Panc1 (cell line): Measurements from ENCODE around the gene INTS13. TPM values are rescaled to one million over a fixed set of nuclear protein-coding genes. Genes with fewer than 3 reads are reported as not detected.

ENCODE experiments used
- ATAC-seq: fragments of 200-7000 bp; cut with Tn5 transposase; 2 replicates; pipeline ENCODE4 v1.9.1; 2020; ENCODE audit warnings: mild to moderate bottlenecking, moderate library complexity
- BruUV-seq: library from RNA; stranded (reverse); fragments of 400-500 nt; replicated peaks from 2 replicates; lab custom pipeline; 2021; lab: Mats Ljungman, UMichigan
- CTCF ChIA-PET: fragments of 300-600 bp; sonication (Branson Sonifier 250); formaldehyde crosslinking; loops from one replicate; lab custom pipeline; 2022; ENCODE audit warnings: antibody characterized with exemption; lab: Charles Lee
- POLR2A ChIA-PET: fragments of 300-600 bp; sonication (Branson Sonifier 250); formaldehyde crosslinking; loops from one replicate; lab custom pipeline; 2022; ENCODE audit warnings: antibody characterized with exemption; lab: Charles Lee
- DNase-seq: peaks from one replicate; pipeline ENCODE4 v3.0.0-alpha.2; 2010; ENCODE audit warnings: low read depth, low spot score
- H3K27ac ChIP-seq: 2 replicates; pipeline ENCODE4 v1.5.1; 2011; ENCODE audit warnings: mild to moderate bottlenecking, low read length, inconsistent platforms
- H3K27me3 ChIP-seq: fragments of 200-500 bp; sonication (Bioruptor generic); 2 replicates; pipeline ENCODE4 v1.6.0; 2014; ENCODE audit warnings: low read length, inconsistent platforms; ENCODE audit not compliant: control insufficient read depth, insufficient read depth
- H3K36me3 ChIP-seq: fragments of 200-500 bp; sonication (Bioruptor generic); 2 replicates; pipeline ENCODE4 v1.5.1; 2014; ENCODE audit warnings: inconsistent platforms, mild to moderate bottlenecking, low read length, moderate library complexity; ENCODE audit not compliant: control insufficient read depth, insufficient read depth
- H3K4me1 ChIP-seq: 2 replicates; pipeline ENCODE4 v1.5.1; 2011; ENCODE audit warnings: inconsistent platforms, mild to moderate bottlenecking, low read length, moderate library complexity; ENCODE audit not compliant: control insufficient read depth, insufficient read depth
- H3K4me3 ChIP-seq, 2 experiments: 2 replicates each; pipeline ENCODE4 v1.5.1; 2011 to 2012; ENCODE audit warnings: low read depth in 2 of 2, low read length in 2 of 2, mild to moderate bottlenecking in 2 of 2, inconsistent platforms in 1 of 2, moderate library complexity in 1 of 2
- H3K9me3 ChIP-seq: fragments of 200-500 bp; sonication (Bioruptor generic); 2 replicates; pipeline ENCODE4 v1.5.1; 2014; ENCODE audit warnings: low read depth, mild to moderate bottlenecking, inconsistent platforms, low read length, moderate library complexity; ENCODE audit not compliant: control insufficient read depth, insufficient read depth
- POLR2AphosphoS5 ChIP-seq: IDR thresholded peaks from 2 replicates; pipeline ENCODE4 v1.6.1; 2012; ENCODE audit warnings: mild to moderate bottlenecking, low read depth, low read length, moderate library complexity
- REST ChIP-seq, 2 experiments: IDR thresholded peaks; 2 replicates each; pipeline ENCODE4 v1.6.1; 2011 to 2012; ENCODE audit warnings: low read depth in 2 of 2, control low read depth in 1 of 2, low read length in 1 of 2, mild to moderate bottlenecking in 1 of 2, moderate library complexity in 1 of 2; ENCODE audit not compliant: insufficient read depth in 1 of 2
- SIN3A ChIP-seq: IDR thresholded peaks from 2 replicates; pipeline ENCODE4 v1.6.1; 2012; ENCODE audit warnings: low read depth, mild to moderate bottlenecking, low read length, moderate library complexity, borderline replicate concordance; ENCODE audit not compliant: insufficient read depth
- TCF7L2 ChIP-seq: IDR thresholded peaks from 2 replicates; pipeline ENCODE4 v1.6.1; 2011; ENCODE audit warnings: mild to moderate bottlenecking, low read depth, low read length, inconsistent platforms
- in situ Hi-C: cut with HindIII; loops from 2 replicates; pipeline ENCODE4 v1.10.0; 2016; ENCODE audit warnings: low sequenced_read_pairs, low pct_unique_long_range_greater_than_20kb
- intact Hi-C: fragments of 100-400 bp; cut with micrococcal nuclease; formaldehyde crosslinking; loops from one replicate; pipeline ENCODE4 v1.10.0; 2022; ENCODE audit not compliant: unreplicated experiment
- total RNA-seq: library from RNA; stranded (reverse); gene quantifications from one replicate; pipeline ENCODE4 v1.2.1, GENCODE V29; 2021; ENCODE audit not compliant: unreplicated experiment
- TF ChIP-seq, protein P1 (sequence below): fragments of 450-650 bp; IDR thresholded peaks from 2 replicates; pipeline ENCODE4 v1.5.1; 2017; ENCODE audit warnings: mild to moderate bottlenecking

Gene INTS13
- total RNA-seq, 1 experiment from 2014 or later, result 55.9 TPM

DNA sequence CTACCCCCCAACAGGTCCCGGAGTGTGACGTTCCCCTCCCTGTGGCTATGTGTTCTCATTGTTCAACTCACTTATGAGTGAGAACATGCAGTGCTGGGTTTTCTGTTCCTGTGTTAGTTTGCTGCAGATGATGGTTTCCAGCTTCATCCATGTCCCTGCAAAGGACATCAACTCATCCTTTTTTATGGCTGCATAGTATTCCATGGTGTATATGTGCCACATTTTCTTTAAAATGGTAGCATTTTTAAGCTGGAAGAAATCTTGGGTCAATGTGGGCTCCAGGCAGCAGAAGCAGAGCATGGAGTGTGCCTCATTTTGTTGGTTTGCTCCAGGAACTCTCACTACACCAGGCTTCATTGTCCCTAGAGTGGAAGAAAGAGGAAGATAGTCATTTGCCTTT, 57.2 kb downstream of the INTS13 start:
- ChIA-PET POLR2A (no interaction called here), CTCF (no interaction called here)
- in situ Hi-C loops (no loop called here), intact Hi-C loops (no loop called here)
- no peaks in the 10 kb centered on the region for H3K4me1 ChIP-seq
- BruUV-seq, result no TSS peak
- H3K27ac ChIP-seq, result no peak overlapping the region
- H3K4me3 ChIP-seq, result no peak overlapping the region
- DNase-seq (no peak), ATAC-seq (no peak)
- no peaks in the 10 kb centered on the region for H3K9me3 ChIP-seq
- no peaks in the 10 kb centered on the region for H3K36me3 ChIP-seq
- H3K27me3 ChIP-seq, result no peaks in the 10 kb centered on the region
- no peak for TF ChIP-seq SIN3A
- no peak for TF ChIP-seq REST (IDR thresholded peaks at IDR 0.05; ENCODE audit: insufficient read depth in 1 of 2, low read depth in 2 of 2, low read length in 1 of 2)
- TF ChIP-seq, protein P1, sequence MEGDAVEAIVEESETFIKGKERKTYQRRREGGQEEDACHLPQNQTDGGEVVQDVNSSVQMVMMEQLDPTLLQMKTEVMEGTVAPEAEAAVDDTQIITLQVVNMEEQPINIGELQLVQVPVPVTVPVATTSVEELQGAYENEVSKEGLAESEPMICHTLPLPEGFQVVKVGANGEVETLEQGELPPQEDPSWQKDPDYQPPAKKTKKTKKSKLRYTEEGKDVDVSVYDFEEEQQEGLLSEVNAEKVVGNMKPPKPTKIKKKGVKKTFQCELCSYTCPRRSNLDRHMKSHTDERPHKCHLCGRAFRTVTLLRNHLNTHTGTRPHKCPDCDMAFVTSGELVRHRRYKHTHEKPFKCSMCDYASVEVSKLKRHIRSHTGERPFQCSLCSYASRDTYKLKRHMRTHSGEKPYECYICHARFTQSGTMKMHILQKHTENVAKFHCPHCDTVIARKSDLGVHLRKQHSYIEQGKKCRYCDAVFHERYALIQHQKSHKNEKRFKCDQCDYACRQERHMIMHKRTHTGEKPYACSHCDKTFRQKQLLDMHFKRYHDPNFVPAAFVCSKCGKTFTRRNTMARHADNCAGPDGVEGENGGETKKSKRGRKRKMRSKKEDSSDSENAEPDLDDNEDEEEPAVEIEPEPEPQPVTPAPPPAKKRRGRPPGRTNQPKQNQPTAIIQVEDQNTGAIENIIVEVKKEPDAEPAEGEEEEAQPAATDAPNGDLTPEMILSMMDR, result no peak
- TF ChIP-seq POLR2AphosphoS5, result no peak
- TF ChIP-seq TCF7L2, result no peak

DNA sequence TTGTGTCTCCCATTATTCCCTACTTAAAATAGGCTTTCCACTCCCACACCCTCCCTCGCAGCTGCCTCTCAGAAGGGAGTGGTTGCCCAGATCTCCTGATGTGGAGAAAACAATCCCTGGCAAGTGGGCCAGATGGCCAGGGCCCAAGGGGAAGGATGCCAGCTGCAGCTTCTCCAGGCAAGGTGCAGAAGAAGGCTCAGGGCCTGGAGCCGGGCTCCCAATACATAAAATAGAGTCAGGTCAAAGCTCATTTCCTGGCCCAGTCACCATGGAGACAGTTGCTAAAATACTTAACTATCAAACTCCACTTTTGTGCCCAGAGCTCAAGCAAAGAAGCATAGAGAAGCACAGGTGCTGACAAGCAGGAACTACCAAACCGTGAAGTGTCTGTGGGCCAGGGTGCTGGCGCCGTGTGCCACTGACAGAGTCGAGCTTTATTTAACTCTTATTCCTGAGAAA, 59.1 kb downstream of the INTS13 start:
- H3K27me3 ChIP-seq, result no peaks in the 10 kb centered on the region; the same call in 1 of the 2 replicates
- ATAC-seq (no peak), DNase-seq (no peak)
- no peaks in the 10 kb centered on the region for H3K4me1 ChIP-seq
- no TSS peak for BruUV-seq
- TF ChIP-seq TCF7L2, result no peak
- intact Hi-C loops (no loop called here), in situ Hi-C loops (no loop called here)
- POLR2A ChIA-PET, result interaction anchor here (0.6 kb wide), 1 partner anchor 110 kb away, joined by 6 read pairs; no protein-coding TSS in a partner anchor
- no peak overlapping the region for H3K27ac ChIP-seq
- no peaks in the 10 kb centered on the region for H3K9me3 ChIP-seq
- no peak overlapping the region for H3K4me3 ChIP-seq
- CTCF ChIA-PET, result interaction anchor here (0.6 kb wide), 1 partner anchor 626 kb away, joined by 7 read pairs; no protein-coding TSS in a partner anchor
- no peaks in the 10 kb centered on the region for H3K36me3 ChIP-seq

- DNase-seq, result no peak
- H3K36me3 ChIP-seq, result no peaks in the 10 kb centered on the region
- no peaks in the 10 kb centered on the region for H3K4me1 ChIP-seq
- TF ChIP-seq SIN3A (no peak), REST (IDR thresholded peaks at IDR 0.05; ENCODE audit: insufficient read depth in 1 of 2, low read depth in 2 of 2, low read length in 1 of 2) (no peak), POLR2AphosphoS5 (no peak)
- TF ChIP-seq, protein P1, result no peak
- H3K9me3 ChIP-seq, result no peaks in the 10 kb centered on the region
- ChIA-PET POLR2A (no interaction called here), CTCF (no interaction called here)
- no TSS peak for BruUV-seq
- ATAC-seq, result no peak
- in situ Hi-C loops (no loop called here), intact Hi-C loops (no loop called here)
- H3K4me3 ChIP-seq, result no peak overlapping the region
- no peaks in the 10 kb centered on the region; the same call in 1 of the 2 replicates for H3K27me3 ChIP-seq
- no peak overlapping the region for H3K27ac ChIP-seq
Measured at GRCh38 chr12:26874501-26875296, 63.1 kb downstream of the INTS13 start.
